Tongue (tissue), 2 donors: Measurements from ENCODE around the gene EFS. TPM values are rescaled to one million over a fixed set of nuclear protein-coding genes. Genes with fewer than 3 reads are reported as not detected.
A peak's percentile ranks its signal among the peaks of the same experiment; 100 is the strongest.
"Not testable (repeated sequence)": the region's sequence is repeated elsewhere in the genome, so short reads cannot be mapped to it uniquely, and the experiment has no call there.

Experiments
- DNase-seq: peaks from one replicate; pipeline ENCODE4 v3.0.0-alpha.2; 2015
- total RNA-seq: library from RNA; depleted of rRNA; stranded (reverse); fragments of >200 nt; gene quantifications from one replicate; pipeline ENCODE4 v1.2.3, GENCODE V29; 2014

EFS gene, protein sequence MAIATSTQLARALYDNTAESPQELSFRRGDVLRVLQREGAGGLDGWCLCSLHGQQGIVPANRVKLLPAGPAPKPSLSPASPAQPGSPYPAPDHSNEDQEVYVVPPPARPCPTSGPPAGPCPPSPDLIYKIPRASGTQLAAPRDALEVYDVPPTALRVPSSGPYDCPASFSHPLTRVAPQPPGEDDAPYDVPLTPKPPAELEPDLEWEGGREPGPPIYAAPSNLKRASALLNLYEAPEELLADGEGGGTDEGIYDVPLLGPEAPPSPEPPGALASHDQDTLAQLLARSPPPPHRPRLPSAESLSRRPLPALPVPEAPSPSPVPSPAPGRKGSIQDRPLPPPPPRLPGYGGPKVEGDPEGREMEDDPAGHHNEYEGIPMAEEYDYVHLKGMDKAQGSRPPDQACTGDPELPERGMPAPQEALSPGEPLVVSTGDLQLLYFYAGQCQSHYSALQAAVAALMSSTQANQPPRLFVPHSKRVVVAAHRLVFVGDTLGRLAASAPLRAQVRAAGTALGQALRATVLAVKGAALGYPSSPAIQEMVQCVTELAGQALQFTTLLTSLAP
- 28.2 TPM for total RNA-seq

DNA sequence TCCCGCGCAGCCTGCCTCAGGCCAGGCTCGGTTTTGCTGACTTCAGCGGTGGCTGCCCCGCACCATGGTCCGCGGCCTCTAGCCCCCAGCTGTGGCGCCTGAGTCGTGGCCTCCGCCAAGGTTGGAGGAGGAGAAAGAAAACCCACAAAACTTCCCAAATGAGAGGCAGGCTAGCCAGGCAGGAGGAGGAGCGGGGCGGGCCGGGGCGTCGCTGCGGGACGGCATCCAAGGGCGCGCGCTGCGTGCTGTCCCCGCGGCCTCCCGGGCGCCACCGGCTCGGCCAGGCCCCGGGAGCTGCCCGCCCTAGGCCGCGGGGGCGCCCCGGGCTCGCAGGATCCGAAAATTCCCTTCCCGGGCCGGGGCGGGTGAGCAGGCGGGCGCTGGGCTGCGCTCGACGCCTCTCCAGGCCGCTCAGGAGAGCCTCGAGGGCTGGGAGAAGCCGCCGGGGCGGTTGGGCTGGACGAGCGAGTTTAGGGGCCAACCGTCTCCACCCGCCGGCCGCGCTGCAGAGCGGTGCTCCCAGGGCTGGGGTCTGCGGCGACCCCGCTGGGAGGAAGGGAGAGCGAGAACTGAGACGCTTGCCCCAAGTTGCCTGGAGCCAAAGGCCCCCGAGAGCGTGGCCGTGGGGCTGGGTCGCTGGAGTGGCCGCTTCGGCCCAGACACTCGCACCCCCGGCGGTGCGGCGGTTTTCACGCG lies at the start of gene EFS:
Gene EFS, minus strand, starts transcription at position 137 of the 696 bp plus-strand sequence. CDS start 147 bp downstream, outside the sequence.
- DNase-seq = peak; percentile 71

DNA sequence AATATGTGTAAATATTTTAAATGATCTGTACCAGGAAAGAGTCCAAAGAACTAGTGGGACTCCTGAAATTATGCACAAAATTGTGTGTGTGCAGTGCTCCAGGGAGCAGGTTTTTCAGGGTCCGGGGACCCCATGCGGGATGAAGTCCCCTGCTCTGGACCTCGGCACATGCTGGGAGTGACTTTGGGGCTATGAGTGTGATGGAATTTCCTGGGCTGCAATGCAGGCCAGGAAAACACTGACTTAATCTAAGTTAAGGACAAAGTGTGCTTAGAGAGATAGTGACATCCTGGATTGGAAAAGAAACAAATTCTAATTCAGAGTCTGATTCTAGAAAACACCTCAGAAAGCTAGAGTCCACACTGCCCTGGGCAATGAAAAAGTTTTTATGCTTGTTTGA lies 49.3 kb upstream of the EFS start:
- no peak for DNase-seq

DNA sequence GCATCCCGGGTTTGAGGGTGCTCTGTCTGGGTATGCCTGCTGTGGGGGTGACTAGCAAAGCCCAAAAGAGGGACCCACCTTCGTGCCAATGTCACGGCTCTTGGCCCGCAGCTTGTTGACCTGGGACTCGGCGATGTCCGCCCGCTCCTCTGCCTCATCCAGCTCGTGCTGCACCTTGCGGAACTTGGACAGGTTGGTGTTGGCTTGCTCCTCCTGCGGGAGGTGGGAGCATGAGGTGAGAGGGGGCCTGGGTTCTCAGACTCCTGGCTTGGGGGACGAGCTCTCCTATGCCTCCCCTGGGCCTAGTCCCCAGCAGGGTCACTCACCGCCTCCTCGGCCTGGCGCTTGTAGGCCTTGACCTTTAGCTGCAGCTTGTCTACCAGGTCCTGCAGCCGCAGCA lies 48.7 kb upstream of the EFS start:
- DNase-seq = no peak

DNA sequence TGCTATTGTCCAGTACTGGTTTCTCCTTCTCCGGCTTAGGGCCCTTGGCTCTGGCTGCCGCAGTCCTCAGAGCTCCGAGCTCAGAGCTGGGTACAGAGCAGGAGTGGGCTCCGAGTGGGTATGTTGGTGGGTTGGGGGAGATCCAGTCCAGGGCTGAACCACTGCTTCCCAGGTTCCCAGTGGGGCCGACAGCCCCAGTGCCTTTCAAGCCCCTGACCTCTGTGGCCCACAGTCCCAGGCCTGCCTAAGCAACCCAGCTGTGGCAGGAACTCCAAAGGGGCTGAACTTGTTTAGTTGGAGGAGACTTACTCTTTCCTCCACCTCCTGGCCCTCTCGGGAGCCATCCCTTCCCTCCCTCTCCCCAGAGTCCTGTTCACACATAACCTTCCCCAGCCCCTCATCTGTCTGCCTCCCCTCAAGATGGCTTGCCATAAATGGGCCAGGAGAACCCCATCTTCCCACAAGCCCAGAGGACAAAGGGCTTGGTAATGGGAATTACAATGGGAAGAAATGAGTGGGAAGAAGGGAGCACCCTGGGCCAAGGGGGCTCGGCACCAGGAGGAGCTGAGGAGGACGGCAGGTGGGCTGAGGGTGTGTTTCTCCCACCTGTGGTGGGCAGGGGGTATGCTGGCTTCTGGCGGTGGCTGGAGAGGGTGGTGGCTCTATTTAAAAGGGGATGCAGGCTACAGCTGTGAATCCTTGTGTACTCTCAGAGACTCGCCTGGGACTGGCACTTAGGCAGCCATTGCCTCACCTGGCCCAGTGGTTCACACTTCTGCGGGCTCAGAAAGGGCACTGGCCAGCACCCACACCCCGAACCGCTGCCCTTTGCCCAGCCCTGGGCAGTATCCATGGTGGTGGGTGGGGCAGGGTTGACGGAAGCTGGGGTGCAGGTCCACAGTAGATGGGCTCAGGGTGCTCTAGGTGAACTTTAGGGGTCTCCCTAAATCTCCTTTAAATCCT lies 46.9 kb upstream of the EFS start:
- DNase-seq = no peak

DNA sequence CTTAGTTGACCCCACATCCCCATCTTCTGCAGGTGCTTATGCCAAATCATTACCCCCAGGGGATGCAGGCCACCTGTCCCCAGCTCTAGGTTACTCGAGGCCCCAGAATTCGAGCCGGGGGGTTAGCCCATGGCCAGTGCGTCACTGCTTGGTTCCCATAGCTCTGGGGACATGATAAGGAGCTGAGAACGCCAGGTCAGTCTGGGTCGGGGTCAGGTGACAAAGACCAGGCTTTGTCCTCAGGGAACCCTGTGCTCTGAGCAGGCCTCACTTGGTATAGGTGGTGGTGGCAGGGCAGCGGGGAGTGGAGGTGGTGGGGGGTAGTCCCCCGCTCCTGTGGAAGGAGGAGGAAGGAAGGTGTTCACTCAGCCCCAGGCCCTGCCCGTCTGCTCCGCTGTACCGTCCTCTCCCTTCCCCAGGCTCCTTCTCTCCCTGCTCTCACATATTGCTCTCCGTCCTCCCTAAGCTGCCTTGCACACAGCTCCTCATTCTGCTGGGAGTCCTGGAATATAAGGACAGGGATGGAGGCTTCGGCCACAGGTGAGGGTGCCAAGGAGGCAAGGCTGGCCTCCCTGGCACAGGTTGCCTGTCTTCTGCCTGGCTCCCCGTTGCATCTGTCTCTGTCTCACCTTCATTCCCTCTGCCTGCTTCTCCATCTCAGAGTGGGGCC lies 45.1 kb upstream of the EFS start:
- DNase-seq = no peak

DNA sequence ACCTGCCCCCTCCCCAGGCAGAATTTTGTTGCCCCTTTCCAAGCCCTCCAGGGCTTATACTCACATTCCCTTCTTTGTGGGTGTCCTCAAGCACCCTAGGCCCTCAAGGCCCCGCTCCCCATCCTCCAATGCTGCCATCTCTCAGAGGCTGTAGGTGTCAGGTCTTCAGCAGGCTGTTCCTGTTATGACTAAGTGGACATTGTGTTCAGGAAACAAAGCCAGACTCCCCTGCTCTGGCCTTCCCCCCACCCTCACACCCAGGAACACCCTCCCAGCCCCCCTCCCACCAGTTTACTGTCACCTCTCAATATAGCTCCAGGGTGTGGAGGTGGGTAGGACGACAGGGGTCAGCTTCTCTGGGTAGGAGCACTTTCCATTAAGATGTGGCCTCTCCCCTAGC lies 44.5 kb upstream of the EFS start:
- no peak for DNase-seq

DNA sequence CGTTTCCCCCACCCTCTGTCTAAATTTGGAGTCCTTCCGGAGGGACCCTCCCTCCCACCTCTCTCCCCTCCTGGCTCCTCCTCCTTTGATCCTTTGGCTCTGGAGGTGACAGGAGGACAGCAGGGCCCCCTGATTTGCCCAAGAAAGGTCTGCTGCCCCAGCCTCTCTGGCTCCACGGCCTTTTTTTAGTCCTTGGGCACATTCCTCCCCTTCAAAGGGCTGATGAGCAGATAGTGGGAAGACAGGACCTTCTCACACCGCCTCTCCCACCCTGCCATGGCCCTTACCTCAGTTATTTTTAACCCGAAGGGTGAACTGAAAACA lies 43.3 kb upstream of the EFS start:
- DNase-seq = no peak

DNA sequence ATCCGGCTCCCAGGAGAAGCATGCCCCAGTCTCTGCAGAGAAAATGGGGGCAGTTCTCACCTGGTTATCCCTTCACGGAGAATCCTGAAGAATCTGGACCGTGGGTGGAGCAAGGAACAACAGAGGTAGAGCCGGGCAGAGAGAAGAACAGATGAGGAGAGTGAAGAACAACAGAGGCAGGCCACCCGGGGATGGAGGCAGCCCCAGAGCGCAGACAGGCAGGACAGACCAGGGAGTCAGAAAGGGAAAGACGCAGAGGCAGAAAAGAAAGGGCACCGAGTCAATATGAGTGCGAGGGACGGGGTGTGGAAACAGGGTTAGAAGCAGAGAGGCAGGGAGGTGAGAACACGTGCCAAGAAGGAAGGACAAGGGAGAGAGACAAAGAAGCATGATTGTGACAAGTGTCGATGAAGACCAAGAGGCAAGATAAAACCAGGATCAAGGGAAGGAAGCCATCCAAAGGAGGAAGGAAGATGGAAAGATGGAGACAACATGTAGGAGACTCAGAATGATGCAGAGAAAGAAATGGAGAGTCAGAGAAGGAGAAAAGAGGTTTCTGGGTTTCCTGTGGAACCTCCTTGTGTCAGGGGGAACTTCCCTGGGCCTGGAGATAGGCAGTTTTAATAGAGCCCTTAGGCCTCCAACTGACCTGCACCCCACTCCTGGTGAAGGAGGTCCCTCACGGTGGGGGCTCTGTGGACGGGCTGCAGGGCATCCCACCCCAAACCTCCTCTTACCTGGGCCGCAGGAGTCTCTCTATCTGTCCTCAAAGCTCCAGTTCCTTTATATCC lies 42.7 kb upstream of the EFS start, which contains the start of gene MYH6:
Gene MYH6, minus strand, starts transcription at position 758 of the 791 bp plus-strand sequence. CDS start 1,050 bp downstream, outside the sequence.
- DNase-seq = no peak

DNA sequence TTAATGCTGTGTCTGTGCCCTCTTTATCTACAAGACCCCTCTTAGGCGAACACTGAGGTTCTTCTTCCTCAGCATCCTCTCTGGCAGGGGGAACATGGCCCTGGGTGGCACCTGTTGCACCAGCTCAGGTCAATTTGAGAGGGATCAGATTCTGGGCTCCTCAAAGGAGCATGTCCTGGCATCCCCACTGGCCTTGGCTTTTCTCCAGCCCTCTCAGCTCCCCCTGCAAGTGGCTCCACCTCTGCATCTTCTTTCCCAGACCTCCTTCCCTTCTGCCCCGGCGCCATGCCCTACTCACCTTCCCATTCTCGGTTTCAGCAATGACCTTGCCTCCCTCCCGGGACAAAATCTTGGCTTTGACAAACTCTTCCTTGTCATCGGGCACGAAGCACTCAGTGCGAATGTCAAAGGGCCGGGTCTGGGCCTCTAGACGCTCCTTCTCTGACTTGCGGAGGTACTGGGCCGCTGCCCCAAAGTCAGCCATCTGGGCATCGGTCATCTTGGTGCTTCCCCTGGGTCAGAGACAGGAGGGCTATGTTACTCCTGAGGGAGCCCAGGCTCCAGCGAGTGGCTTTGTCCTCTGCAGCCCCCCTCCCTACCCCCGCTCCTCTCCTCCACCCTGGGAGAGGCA lies 41.9 kb upstream of the EFS start:
- DNase-seq = no peak

DNA sequence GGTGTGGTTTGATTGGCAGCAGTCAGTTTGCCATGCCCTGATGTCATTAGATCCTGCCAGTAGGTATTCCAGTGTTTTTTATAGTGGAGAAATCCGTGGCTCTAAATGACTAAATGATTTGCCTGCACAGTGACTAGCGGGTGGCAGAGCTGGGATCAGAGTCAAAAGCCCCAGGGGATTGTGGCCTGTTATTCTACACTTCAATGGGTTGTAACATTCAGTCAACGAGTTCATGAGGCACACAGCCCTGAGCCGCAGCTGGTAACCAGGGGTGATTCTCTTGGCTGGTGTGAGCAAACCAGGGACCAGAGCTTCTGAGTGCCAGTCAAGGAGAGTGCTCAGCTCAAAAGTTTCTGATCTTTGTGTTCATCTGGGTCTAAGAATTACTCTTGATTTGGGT lies 41.3 kb upstream of the EFS start:
- no peak for DNase-seq

DNA sequence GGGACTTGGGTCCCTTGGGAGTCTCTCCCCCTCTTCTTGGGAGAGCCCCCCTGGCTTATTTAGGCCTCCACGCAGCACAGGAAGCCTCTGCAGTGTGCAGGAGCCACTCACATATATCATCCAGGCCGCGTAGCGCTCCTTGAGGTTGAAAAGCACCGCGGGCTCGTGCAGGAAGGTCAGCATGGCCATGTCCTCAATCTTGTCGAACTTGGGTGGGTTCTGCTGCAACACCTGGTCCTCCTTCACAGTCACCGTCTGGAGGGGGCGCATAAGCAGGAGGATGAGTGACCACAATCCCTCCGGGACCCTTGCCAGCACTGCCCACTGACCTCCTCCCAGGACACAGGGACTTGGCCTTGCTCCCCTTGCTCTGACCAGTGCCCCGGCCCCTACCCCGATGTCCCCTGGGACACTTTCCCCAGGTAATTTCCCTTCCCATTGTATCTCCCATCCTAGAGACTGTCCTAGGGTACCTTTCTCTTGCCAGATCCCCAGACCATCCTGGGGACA lies 40.6 kb upstream of the EFS start:
- no peak for DNase-seq

DNA sequence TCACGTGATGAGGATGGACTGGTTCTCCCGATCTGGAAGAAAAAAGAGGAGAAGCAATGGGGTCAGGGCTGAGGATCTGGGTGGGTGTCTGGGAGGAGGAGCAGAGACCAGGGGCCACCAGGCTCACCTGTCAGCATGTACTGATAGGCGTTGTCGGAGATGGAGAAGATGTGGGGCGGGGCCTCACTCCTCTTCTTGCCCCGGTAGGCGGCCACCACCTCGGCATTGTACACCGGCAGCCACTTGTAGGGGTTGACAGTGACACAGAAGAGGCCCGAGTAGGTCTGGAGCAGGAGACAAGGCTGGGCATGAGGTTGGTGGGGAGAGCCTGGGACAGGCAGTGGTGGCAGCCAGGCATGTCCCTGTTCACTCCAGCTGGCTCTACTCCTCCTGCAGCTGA lies 40.1 kb upstream of the EFS start:
- no peak for DNase-seq

DNA sequence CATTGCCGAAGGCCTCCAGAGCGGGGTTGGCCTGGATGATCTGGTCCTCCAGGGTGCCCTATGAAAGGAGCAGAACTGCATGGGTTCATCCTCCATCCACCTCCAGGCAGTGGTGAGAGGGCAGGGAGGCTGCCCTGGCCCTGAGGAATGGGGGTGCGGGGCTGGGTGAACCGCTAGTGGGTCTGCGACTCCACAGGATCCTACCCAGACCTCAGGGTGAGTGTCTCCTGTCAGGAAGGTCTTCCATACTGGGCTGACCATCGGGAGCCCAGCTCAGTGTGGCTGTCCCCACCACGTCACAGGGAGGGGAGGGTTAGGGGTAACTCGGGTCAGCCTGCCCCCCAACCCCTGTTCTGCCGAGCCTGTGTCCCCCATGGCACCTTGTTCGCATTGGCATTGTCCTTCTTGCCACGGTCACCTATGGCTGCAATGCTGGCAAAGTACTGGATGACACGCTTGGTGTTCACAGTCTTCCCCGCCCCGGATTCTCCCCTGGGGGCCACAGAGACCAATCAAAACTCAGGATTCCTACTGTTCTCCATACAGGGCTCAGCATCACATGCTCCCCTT lies 39.4 kb upstream of the EFS start:
- no peak for DNase-seq

DNA sequence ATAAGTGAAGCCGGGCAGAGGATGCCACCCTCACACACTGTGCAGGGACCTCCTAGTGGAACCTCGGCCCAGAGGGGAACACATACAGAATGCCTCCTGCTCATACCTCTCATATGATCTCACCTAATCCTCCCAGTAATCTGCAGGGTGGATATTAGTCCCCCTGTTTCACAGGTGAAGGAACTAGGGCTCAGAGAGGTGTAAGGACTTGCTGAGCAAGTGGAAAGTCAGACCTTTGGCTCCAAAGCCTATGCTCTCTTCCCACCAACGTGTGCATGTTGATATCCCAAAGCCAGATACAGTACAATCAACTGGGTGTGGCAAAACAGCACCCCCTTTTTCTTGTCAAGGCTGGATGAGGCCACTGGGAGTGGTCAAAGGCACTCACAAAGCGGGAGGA lies 38.9 kb upstream of the EFS start:
- DNase-seq = no peak

DNA sequence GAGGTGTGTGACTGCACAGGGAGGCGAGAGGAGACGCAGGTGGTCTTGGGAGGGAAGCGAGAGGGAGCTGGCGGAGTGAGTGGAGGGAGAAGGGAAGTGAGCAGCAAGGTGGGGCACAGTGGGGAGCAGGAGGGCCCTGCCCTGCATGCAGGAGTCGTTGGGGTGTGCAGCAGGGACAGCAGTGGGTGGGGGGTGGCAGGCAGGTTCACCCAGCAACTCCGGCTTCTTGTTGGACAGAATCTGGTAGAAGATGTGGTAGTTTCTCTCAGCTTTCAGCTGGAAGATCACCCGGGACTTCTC lies 38.1 kb upstream of the EFS start:
- no peak for DNase-seq

DNA sequence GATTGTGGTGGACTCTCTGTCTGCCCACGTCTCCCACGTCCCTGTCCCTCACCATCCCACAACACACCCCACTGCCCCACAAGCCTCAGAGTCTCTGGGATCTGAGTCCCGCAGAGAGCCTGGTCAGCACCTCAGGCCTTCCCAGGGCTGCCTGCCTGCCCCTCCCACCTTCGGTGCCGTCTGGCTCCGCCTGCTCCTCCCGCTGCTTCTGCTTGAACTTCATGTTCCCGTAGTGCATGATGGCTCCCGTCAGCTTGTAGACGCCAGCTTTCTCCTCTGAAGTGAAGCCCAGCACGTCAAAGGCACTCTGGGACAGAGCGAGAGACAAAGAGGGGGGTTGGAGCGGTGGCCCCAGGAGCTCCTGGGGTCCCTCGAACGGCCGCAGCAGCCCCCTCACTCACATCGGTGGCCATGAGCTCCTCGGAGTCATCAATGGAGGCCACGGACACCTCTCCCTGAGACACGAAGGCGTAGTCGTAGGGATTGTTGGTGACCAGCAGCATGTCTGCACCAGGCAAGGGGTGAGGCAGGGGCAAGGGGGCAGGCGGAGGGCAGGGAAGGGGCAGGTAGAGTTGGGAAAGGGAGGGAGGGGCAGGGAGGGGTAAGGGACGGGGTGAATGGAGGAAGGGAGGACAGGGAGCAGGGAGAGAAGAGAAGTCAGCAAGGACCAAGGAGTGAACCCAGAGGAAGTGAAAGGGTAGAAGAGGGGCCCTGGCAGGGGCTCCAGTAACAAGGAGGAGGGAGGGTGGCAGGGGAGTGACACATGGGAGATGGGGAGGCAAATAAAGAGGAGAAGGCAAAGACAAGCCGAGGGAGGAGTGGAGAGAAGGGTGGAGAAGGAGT lies 37.5 kb upstream of the EFS start:
- DNase-seq = no peak

DNA sequence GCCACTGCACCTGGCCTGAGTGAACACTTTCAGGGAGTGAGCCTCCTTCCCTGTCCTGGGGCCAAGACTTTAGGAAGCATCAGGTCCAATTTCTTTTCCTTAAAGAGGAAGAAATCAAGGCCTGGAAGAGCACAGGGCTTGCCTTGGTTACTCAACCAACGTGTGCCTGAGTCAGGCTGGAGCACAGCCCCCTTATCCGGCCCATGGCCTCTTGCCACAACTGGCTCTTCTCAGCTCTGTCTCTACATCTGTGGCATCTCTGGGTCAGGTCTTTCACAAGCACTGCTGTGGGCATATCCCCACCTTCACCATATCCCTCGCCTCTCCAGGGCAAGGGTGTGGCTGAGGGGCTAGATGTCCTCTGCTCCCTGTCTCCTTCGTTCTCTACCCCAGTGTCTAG lies 36.3 kb upstream of the EFS start:
- no peak for DNase-seq

DNA sequence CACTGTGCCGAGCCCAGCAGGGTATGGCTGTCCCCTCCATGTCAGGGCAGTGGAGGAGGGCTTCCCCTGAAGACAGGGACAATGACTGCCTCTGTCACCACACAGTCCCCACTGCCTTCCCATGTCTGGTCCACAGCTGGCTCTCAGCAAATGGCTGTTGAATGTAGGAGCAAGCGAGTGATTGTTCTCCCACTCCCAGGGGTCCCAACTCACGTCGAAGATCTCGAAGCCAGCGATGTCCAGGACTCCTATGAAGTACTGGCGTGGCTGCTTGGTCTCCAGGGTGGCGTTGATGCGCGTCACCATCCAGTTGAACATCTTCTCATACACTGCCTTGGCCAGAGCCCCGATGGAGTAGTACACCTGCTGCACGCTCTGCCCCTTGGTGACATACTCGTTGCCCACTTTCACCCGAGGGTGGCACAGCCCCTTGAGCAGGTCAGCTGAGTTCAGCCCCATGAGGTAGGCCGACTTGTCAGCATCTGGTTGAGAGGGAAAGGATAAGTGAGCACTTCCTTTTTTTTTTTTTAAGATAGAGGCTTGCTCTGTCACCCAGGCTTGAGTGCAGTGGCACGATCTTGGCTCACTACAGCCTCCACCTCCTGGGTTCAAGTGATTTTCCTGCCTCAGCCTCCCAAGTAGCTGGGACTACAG lies 35.7 kb upstream of the EFS start:
- not testable (repeated sequence) for DNase-seq

DNA sequence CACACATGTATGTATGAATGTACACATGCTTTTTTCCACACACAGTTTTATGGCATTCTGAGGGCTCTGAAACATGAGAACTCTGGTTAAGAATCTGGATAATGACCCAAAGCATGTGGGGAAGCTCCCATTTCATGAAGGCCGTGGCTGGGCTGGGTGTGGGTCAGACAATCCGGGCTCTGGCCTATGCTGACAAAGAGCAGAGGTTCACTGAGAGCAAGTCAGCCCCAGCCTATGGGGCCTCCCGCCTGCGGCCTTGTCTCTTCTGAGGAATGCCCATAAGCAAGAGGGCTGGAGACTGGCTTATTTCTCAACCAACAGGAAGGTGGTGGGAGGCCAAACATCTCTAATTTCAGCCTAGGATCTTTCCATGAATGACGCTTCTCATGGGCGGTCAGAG lies 34.6 kb upstream of the EFS start:
- peak; percentile 5 for DNase-seq
